22Rv1 (cell line): Measurements from ENCODE around the gene APPL1.

Experiments used
- CTCF ChIP-seq: fragments of 450-650 bp; IDR thresholded peaks from 2 replicates; pipeline ENCODE4 v1.5.1; 2017; ENCODE audit warnings: mild to moderate bottlenecking
- ZFX ChIP-seq: fragments of 450-650 bp; IDR thresholded peaks from 2 replicates; pipeline ENCODE4 v1.6.1; 2017; ENCODE audit warnings: antibody characterized with exemption, borderline replicate concordance

- TF ChIP-seq CTCF: no peak
- no peak for TF ChIP-seq ZFX
Measured at GRCh38 chr3:57261119-57261518, 33.6 kb downstream of the APPL1 start.
